ENCODE measurements around the gene EIF2S3B.

GRCh38 chr12:10512798-10513197, 7.1 kb downstream of the EIF2S3B start:
- no peak for TF ChIP-seq CTCF (conservative IDR thresholded peaks at IDR 0.05; ENCODE audit: low read length)
- TF ChIP-seq EZH2phosphoT487 (IDR thresholded peaks at IDR 0.05; ENCODE audit: borderline replicate concordance, low read depth, low read length), result no peak
